Measurements from ENCODE around the gene PPM1H.

Gene PPM1H

DNA sequence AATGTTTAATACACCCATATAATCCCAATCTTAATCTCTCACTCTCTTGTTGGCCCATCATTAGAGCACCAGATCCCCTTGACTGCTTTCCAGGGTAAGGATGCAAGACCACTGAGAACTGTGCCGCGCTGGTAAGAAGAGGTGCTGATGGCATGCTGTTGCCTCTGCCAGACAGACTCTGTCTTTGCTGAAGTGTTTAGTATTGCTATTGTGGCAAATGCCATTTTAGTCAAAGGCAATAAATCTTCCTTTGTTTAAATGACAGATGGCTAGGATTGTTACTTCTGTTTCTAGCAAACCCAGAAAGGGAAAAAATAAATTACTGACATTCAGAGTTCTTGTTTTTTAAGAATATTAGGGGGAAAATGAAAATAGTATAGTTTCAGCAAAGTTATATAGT, 316.0 kb downstream of the PPM1H start:
- Histone ChIP-seq H3K4me3 (ENCODE audit: low read depth in 1 of 2, low read length in 2 of 2) (no peak overlapping the region), H3K4me1 (ENCODE audit: insufficient read depth, low read length) (no peaks in the 10 kb centered on the region), H3K27ac (ENCODE audit: low read depth, low read length) (no peak overlapping the region), H3K36me3 (ENCODE audit: insufficient read depth, low read length) (no peaks in the 10 kb centered on the region), H3K27me3 (ENCODE audit: control insufficient read depth in 1 of 2, insufficient read depth in 2 of 2, low read length in 2 of 2) (no peaks in the 10 kb centered on the region), H3K9me3 (ENCODE audit: low read length) (no peaks in the 10 kb centered on the region), H3K9ac (ENCODE audit: low read length) (no peak overlapping the region)

DNA sequence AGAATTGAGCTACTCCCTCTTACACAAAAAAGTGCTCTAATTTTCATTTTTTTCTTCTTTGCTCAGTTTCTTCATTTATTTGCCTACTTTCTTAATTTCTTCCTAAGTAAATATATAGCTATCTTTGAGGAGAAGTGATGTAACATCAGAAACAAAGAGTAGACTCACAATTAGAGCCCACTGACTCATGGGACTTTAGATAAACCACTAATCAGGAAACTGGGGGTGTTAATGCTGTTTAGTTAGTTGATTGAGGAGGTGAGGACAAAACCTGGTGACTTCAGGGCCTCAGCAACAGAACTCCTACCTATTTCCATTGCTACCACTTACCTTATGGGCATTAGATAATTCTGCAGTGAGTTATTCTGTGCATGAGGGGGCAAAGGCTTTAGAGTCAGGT, 316.6 kb downstream of the PPM1H start:
- H3K9me3 ChIP-seq (ENCODE audit: low read length), result no peaks in the 10 kb centered on the region
- no peak overlapping the region for H3K9ac ChIP-seq (ENCODE audit: low read length)
- H3K4me3 ChIP-seq (ENCODE audit: low read depth in 1 of 2, low read length in 2 of 2), result no peak overlapping the region
- H3K27me3 ChIP-seq (ENCODE audit: control insufficient read depth in 1 of 2, insufficient read depth in 2 of 2, low read length in 2 of 2), result no peaks in the 10 kb centered on the region
- no peaks in the 10 kb centered on the region for H3K36me3 ChIP-seq (ENCODE audit: insufficient read depth, low read length)
- no peaks in the 10 kb centered on the region for H3K4me1 ChIP-seq (ENCODE audit: insufficient read depth, low read length)
- no peak overlapping the region for H3K27ac ChIP-seq (ENCODE audit: low read depth, low read length)

DNA sequence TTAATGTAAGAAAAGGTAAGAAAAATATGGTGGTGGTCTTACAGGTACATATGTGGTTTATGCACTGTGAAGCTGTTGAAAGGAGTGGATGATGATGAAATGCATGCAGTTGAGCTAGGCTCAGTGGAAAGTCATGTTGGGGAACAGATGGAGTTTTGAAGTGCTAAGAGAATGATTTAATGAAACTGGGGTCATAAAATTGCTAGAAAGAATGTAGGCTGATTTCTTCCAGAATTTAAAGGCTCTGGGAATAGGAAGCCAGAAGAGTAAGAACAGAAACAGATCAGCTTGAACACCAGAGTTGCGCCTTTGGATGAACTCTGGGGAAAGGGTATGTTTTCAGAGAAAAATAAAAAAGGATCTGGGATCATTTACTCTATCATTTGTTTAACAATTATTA, 321.9 kb downstream of the PPM1H start:
- H3K36me3 ChIP-seq (ENCODE audit: insufficient read depth, low read length), result no peaks in the 10 kb centered on the region
- H3K9ac ChIP-seq (ENCODE audit: low read length), result no peak overlapping the region
- H3K27ac ChIP-seq (ENCODE audit: low read depth, low read length), result no peak overlapping the region
- H3K4me1 ChIP-seq (ENCODE audit: insufficient read depth, low read length), result no peaks in the 10 kb centered on the region
- H3K9me3 ChIP-seq (ENCODE audit: low read length), result no peaks in the 10 kb centered on the region
- no peak overlapping the region for H3K4me3 ChIP-seq (ENCODE audit: low read depth in 1 of 2, low read length in 2 of 2)
- no peaks in the 10 kb centered on the region for H3K27me3 ChIP-seq (ENCODE audit: control insufficient read depth in 1 of 2, insufficient read depth in 2 of 2, low read length in 2 of 2)

DNA sequence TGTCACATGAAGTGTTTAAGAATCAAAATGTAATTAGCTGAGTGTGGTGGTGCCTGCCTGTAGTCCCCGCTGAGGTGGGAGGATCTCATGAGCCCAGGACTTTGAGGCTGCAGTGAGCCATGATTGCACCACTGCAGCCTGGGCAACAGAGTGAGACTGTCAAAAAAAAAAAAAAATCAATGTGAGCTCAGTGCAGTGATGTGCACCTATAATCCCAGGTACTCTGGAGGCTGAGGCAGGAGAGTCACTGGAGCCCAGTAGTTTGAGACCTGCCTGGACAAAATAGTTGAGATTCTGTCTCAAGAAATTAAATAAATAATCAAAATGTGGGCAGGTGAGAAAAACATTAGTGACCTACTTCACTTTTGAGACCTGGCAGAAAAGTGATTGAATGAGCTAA, 328.3 kb downstream of the PPM1H start:
- Histone ChIP-seq H3K36me3 (ENCODE audit: insufficient read depth, low read length) (no peaks in the 10 kb centered on the region), H3K4me3 (ENCODE audit: low read depth in 1 of 2, low read length in 2 of 2) (no peak overlapping the region), H3K27ac (ENCODE audit: low read depth, low read length) (no peak overlapping the region), H3K27me3 (ENCODE audit: control insufficient read depth in 1 of 2, insufficient read depth in 2 of 2, low read length in 2 of 2) (no peaks in the 10 kb centered on the region), H3K9me3 (ENCODE audit: low read length) (no peaks in the 10 kb centered on the region), H3K4me1 (ENCODE audit: insufficient read depth, low read length) (peaks cover 21% of the 10 kb centered on the region), H3K9ac (ENCODE audit: low read length) (no peak overlapping the region)

DNA sequence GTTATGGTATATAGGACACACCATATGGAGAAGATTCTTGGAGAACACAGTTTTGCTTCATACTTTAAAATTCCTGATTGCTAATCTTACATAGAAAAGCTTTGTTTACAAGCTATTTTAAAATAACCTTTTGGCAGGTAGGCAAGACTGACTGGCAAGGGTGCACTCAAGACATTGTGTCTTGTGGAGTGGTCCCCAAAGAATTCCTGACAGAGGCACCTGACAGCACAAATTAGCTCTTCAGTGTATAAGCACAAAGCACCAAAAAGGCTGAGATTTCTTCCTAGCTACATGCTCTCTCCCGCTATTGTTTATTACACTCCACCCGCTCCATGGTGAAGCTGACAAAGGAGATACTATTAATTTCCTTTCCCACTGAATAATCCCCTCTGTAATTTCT, 329.0 kb downstream of the PPM1H start:
- peaks cover 24% of the 10 kb centered on the region for H3K4me1 ChIP-seq (ENCODE audit: insufficient read depth, low read length)
- H3K36me3 ChIP-seq (ENCODE audit: insufficient read depth, low read length), result no peaks in the 10 kb centered on the region
- H3K27ac ChIP-seq (ENCODE audit: low read depth, low read length), result no peak overlapping the region
- no peak overlapping the region for H3K9ac ChIP-seq (ENCODE audit: low read length)
- no peaks in the 10 kb centered on the region for H3K9me3 ChIP-seq (ENCODE audit: low read length)
- no peak overlapping the region for H3K4me3 ChIP-seq (ENCODE audit: low read depth in 1 of 2, low read length in 2 of 2)
- H3K27me3 ChIP-seq (ENCODE audit: control insufficient read depth in 1 of 2, insufficient read depth in 2 of 2, low read length in 2 of 2), result no peaks in the 10 kb centered on the region

DNA sequence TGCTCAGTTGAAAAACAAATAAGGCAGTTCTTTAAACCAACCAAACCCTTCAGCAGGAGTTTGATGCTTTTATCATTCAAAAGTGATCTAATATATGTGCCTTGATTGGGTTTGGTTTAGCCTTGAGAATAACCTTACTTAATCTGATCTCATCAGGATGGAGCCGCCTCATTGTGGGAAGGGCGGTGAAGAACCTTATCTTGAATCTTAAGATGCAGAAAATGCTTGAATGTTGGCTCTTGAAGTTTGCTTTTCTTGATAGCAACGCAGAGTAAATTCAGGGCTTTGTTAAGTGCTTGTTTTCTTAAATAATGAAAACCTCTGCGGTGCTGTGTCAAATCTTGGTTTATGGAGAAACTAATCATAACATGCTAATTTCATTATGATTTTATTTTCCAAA, 330.1 kb downstream of the PPM1H start:
- peak overlapping the region; percentile 5 for H3K9ac ChIP-seq (ENCODE audit: low read length)
- H3K9me3 ChIP-seq (ENCODE audit: low read length), result no peaks in the 10 kb centered on the region
- no peaks in the 10 kb centered on the region for H3K27me3 ChIP-seq (ENCODE audit: control insufficient read depth in 1 of 2, insufficient read depth in 2 of 2, low read length in 2 of 2)
- H3K36me3 ChIP-seq (ENCODE audit: insufficient read depth, low read length), result no peaks in the 10 kb centered on the region
- peaks cover 24% of the 10 kb centered on the region for H3K4me1 ChIP-seq (ENCODE audit: insufficient read depth, low read length)
- no peak overlapping the region for H3K27ac ChIP-seq (ENCODE audit: low read depth, low read length)
- H3K4me3 ChIP-seq (ENCODE audit: low read depth in 1 of 2, low read length in 2 of 2), result peak overlapping the region in 1 of 2 donors; percentile 92

DNA sequence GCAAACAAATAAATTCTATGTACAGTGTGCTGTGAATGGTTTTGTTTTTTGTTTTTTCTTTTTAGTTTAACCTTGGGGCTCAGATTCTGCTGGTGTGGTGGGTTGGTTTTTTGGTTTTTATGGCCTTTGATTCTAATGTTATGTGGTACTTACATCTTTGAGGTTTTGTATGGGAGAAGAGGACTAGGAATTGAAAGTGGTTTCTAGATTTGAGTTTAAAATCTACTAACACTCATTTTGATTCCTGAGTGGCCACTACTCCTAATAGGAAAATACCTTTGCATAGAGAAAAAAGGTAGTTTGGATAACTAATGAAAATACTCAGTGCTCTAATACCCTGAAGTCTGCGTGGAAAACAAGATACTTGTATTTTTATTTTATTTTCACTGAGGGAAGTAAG, 330.6 kb downstream of the PPM1H start:
- Histone ChIP-seq H3K4me3 (ENCODE audit: low read depth in 1 of 2, low read length in 2 of 2) (peak overlapping the region; percentile 77 to 92), H3K9ac (ENCODE audit: low read length) (peak overlapping the region; percentile 94), H3K36me3 (ENCODE audit: insufficient read depth, low read length) (no peaks in the 10 kb centered on the region), H3K4me1 (ENCODE audit: insufficient read depth, low read length) (peaks cover 24% of the 10 kb centered on the region), H3K27me3 (ENCODE audit: control insufficient read depth in 1 of 2, insufficient read depth in 2 of 2, low read length in 2 of 2) (no peaks in the 10 kb centered on the region), H3K27ac (ENCODE audit: low read depth, low read length) (peak overlapping the region; percentile 100), H3K9me3 (ENCODE audit: low read length) (no peaks in the 10 kb centered on the region)

DNA sequence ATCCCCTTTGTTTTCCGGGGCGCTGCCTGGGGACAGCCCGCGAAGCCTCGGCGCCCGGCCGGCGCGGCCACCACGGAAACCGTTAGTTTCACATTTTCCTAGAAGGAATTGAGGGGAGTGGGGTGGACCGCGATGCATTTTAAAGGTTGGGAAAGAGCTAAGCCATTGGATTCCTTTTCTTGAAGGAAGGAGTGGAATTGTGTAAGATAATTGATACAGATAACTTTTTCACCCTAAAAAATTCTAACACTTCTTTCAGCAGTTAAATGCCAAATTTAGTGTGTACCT, 331.2 kb downstream of the PPM1H start:
- H3K9ac ChIP-seq (ENCODE audit: low read length), result peak overlapping the region; percentile 94
- peaks cover 24% of the 10 kb centered on the region for H3K4me1 ChIP-seq (ENCODE audit: insufficient read depth, low read length)
- peak overlapping the region; percentile 100 for H3K27ac ChIP-seq (ENCODE audit: low read depth, low read length)
- no peaks in the 10 kb centered on the region for H3K9me3 ChIP-seq (ENCODE audit: low read length)
- H3K4me3 ChIP-seq (ENCODE audit: low read depth in 1 of 2, low read length in 2 of 2), result peak overlapping the region; percentile 77 to 92
- no peaks in the 10 kb centered on the region for H3K36me3 ChIP-seq (ENCODE audit: insufficient read depth, low read length)
- no peaks in the 10 kb centered on the region for H3K27me3 ChIP-seq (ENCODE audit: control insufficient read depth in 1 of 2, insufficient read depth in 2 of 2, low read length in 2 of 2)

DNA sequence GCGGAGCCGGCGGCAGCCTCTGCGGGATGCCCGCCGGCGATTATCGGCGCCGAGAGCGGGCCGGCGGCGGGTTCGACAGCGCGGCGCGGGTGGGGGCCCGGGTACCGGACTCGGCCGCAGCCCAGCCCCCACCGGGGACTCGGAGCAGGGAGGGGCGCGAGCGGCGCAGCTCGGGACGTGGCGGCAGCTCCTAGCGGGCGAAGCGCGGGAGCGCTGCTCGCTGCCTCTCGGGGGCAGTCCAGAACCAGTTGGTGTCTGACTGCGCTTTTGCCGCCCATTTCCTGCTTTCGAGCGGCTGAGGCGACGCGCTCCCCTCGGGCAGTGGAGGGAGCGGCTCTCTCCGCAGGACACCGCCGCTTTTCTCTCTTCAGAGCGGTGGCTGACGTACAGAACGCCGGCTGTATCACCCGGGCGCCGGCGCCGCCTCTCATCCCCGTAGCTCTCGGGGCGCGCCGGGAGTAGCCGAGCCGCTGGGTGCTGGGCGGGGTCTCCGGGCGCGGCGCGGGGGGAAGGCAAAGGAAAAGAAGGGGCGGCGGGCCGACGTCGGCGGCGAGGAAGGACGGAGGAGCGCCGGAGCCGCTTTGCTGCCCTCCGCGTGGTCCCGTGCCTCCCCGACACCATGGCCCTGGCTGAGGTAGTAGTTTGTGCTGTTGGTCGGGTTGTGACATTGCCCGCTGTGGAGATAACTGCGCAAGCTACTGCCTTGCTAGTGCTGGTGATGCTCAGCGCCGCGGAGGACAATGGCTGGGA, 331.7 kb downstream of the PPM1H start:
- Histone ChIP-seq H3K36me3 (ENCODE audit: insufficient read depth, low read length) (no peaks in the 10 kb centered on the region), H3K9ac (ENCODE audit: low read length) (peak overlapping the region; percentile 94), H3K4me3 (ENCODE audit: low read depth in 1 of 2, low read length in 2 of 2) (peak overlapping the region; percentile 77 to 92), H3K27me3 (ENCODE audit: control insufficient read depth in 1 of 2, insufficient read depth in 2 of 2, low read length in 2 of 2) (no peaks in the 10 kb centered on the region), H3K9me3 (ENCODE audit: low read length) (no peaks in the 10 kb centered on the region), H3K27ac (ENCODE audit: low read depth, low read length) (peak overlapping the region; percentile 100), H3K4me1 (ENCODE audit: insufficient read depth, low read length) (peaks cover 24% of the 10 kb centered on the region)

DNA sequence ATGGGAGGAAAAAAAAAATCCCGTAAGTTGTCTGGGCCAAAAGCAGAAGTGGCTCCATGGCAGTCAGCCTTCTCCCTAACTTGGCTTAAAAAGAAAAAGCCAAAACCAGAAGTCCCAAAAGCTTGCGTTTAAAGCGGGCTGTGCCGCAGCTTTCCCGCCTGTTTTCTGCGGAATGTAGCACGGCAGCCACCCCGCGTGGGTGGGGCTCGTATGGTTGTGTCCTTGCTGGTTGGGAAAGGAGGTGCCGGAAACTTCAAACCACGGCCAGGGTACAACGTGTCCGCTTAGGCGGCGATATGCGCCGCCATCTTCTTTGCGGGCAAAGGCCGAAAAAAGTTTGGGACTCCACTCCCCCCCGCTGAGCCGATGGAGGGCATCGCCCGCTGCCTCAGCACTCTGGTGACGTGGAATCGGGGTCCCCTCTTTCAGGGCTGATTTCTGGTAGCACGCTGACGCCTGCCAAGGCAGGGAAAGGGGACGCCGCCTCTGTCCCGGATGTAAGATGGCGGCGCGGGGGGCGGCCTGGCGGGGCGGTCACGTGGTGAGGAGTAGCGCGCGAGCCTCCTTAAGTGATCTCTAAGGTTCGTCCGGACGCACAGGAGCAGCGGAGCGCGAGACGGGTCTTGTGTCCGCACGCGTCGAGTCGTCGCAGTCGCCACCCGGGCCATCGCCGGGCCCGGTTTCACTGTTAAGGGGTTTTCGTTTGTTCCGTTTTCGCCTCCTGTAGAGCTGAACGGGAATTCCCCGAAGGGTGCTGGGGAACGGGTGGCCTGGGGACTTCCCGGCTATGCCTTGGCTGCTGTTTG, 332.5 kb downstream of the PPM1H start:
- H3K27ac ChIP-seq (ENCODE audit: low read depth, low read length), result peak overlapping the region; percentile 100
- peak overlapping the region; percentile 77 to 92 for H3K4me3 ChIP-seq (ENCODE audit: low read depth in 1 of 2, low read length in 2 of 2)
- H3K9ac ChIP-seq (ENCODE audit: low read length), result peak overlapping the region; percentile 94
- H3K36me3 ChIP-seq (ENCODE audit: insufficient read depth, low read length), result no peaks in the 10 kb centered on the region
- no peaks in the 10 kb centered on the region for H3K27me3 ChIP-seq (ENCODE audit: control insufficient read depth in 1 of 2, insufficient read depth in 2 of 2, low read length in 2 of 2)
- peaks cover 24% of the 10 kb centered on the region for H3K4me1 ChIP-seq (ENCODE audit: insufficient read depth, low read length)
- H3K9me3 ChIP-seq (ENCODE audit: low read length), result no peaks in the 10 kb centered on the region

DNA sequence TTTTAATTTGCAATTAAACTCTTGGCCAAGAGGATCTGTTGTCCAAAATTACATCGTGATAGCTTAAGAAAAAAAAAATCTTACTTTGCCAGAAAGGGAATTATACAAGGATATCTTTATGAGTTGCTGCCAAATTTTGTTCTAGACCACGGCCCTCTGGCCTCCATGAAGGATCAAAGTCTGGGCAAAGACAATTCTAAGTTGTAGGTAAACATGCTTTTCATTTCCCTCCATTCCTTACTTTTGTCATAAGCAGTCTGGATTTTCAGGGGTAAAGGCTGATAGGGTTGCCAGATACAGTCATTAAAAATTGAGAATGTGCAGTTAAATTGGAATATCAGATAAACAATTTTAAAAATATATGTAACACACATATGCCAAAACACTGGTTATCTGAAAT, 333.2 kb downstream of the PPM1H start:
- H3K27ac ChIP-seq (ENCODE audit: low read depth, low read length), result peak overlapping the region; percentile 100
- H3K36me3 ChIP-seq (ENCODE audit: insufficient read depth, low read length), result no peaks in the 10 kb centered on the region
- peaks cover 24% of the 10 kb centered on the region for H3K4me1 ChIP-seq (ENCODE audit: insufficient read depth, low read length)
- peak overlapping the region in 1 of 2 donors; percentile 92 for H3K4me3 ChIP-seq (ENCODE audit: low read depth in 1 of 2, low read length in 2 of 2)
- no peaks in the 10 kb centered on the region for H3K9me3 ChIP-seq (ENCODE audit: low read length)
- H3K27me3 ChIP-seq (ENCODE audit: control insufficient read depth in 1 of 2, insufficient read depth in 2 of 2, low read length in 2 of 2), result no peaks in the 10 kb centered on the region
- H3K9ac ChIP-seq (ENCODE audit: low read length), result peak overlapping the region; percentile 94

Data from muscle layer of colon (tissue), 2 donors.